GM23248 (cell line): ENCODE measurements around the gene PNMA6E.

Experiments
- EZH2 ChIP-seq: fragments of 200-600 bp; sonication (generic); IDR thresholded peaks from 2 replicates; pipeline ENCODE4 v1.6.1; 2018; ENCODE audit warnings: antibody characterized with exemption, mild to moderate bottlenecking; ENCODE audit not compliant: insufficient read depth, poor library complexity, severe bottlenecking
- EZH2phosphoT487 ChIP-seq: fragments of 200-600 bp; sonication (generic); IDR thresholded peaks from 2 replicates; pipeline ENCODE4 v1.6.1; 2018; ENCODE audit warnings: antibody characterized with exemption, moderate library complexity, mild to moderate bottlenecking, low read depth; ENCODE audit not compliant: insufficient read depth

DNA sequence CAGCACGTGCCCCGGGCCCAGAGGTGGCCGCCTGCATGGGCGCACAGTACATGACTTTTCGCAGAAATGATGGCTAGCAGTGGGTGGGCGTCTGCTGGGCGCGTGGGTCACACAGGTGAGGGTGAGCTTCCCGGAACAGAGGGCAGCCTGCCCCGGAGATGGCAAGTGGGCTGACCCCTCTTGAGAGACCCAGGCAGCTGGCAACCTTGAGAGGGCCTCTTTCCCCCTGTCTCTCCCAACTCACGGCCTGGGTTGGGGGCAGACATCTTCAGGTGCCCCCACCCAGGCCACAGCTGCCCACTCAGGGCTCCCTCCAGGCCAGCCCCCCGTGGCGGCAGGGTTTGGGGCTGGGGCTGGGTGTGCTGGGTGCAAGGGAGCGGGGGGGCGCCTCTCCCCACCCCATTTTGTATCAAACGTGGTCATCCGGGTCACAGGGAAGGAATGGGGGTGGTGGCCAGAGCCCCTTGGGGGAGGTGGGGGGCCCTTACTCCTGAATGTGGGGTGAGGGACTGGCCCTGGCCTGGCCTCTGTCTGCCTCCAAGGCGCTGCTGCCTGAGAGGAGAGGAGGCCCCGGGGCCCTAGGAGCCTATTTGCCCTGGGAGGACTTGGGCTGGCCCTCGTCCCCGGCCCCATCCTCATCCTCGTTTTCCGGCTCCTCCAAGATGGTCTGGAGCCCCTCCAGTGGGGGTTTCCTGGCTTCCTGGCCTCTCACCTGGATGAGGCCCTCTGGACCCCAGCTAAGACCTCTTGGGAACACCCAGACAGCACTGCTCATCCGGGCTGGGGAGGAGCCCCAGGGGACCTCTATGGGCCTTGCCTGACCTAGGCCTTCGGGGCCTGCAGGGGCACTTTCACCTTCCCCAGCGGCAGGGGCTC, 4.6 kb downstream of the PNMA6E start:
- no peak for TF ChIP-seq EZH2
- no peak for TF ChIP-seq EZH2phosphoT487
